SK-N-SH treated with all-trans-retinoic acid at 6 μM for 48 hours (cell line): ENCODE results near the gene MSANTD3.

ENCODE experiments used
- ATAC-seq: fragments of 200-7000 bp; cut with Tn5 transposase; 3 replicates; pipeline ENCODE4 v1.9.1; 2020; ENCODE audit warnings: mild to moderate bottlenecking, moderate library complexity
- ARNTL ChIP-seq: fragments of 450-650 bp; formaldehyde crosslinking; IDR thresholded peaks from 2 replicates; pipeline ENCODE4 v1.5.0; 2020; ENCODE audit warnings: low read depth, mild to moderate bottlenecking, moderate library complexity, borderline replicate concordance
- BACH2 ChIP-seq: fragments of 250-450 bp; sonication (Bioruptor Pico); IDR thresholded peaks from 2 replicates; pipeline ENCODE4 v1.9.0; 2021; ENCODE audit warnings: mild to moderate bottlenecking, borderline replicate concordance
- CREB5 ChIP-seq: fragments of 250-450 bp; sonication (Bioruptor Pico); IDR thresholded peaks from 2 replicates; pipeline ENCODE4 v1.5.1; 2020; ENCODE audit warnings: low read depth, mild to moderate bottlenecking, moderate library complexity
- CSDC2 ChIP-seq: fragments of 250-450 bp; sonication (Bioruptor Pico); IDR thresholded peaks from 2 replicates; pipeline ENCODE4 v1.5.0; 2020; ENCODE audit warnings: mild to moderate bottlenecking, moderate library complexity
- CSRNP3 ChIP-seq: fragments of 250-450 bp; sonication (Bioruptor Pico); IDR thresholded peaks from 2 replicates; pipeline ENCODE4 v1.5.1; 2021; ENCODE audit warnings: mild to moderate bottlenecking, moderate library complexity
- GLIS3 ChIP-seq: fragments of 250-450 bp; sonication (Bioruptor Pico); IDR thresholded peaks from 2 replicates; pipeline ENCODE4 v1.5.0; 2020; ENCODE audit warnings: mild to moderate bottlenecking, moderate library complexity
- ISL1 ChIP-seq: fragments of 250-450 bp; sonication (Bioruptor Pico); IDR thresholded peaks from 2 replicates; pipeline ENCODE4 v2.1.2; 2022; ENCODE audit warnings: mild to moderate bottlenecking, moderate library complexity
- OSR1 ChIP-seq: fragments of 250-450 bp; sonication (Bioruptor Pico); IDR thresholded peaks from 2 replicates; pipeline ENCODE4 v1.8.0; 2022; ENCODE audit warnings: moderate library complexity, mild to moderate bottlenecking, inconsistent platforms
- PATZ1 ChIP-seq: fragments of 250-450 bp; sonication (Bioruptor Pico); IDR thresholded peaks from 2 replicates; pipeline ENCODE4 v1.8.0; 2020; ENCODE audit warnings: mild to moderate bottlenecking, moderate library complexity, borderline replicate concordance
- POU6F1 ChIP-seq: fragments of 250-450 bp; sonication (Bioruptor Pico); IDR thresholded peaks from 2 replicates; pipeline ENCODE4 v1.8.0; 2021; ENCODE audit warnings: low read depth, mild to moderate bottlenecking, moderate library complexity, borderline replicate concordance
- RARB ChIP-seq: fragments of 250-450 bp; sonication (Bioruptor Pico); IDR thresholded peaks from 2 replicates; pipeline ENCODE4 v1.8.0; 2021; ENCODE audit warnings: mild to moderate bottlenecking, moderate library complexity
- SNAI2 ChIP-seq: fragments of 250-450 bp; sonication (Bioruptor Pico); IDR thresholded peaks from 2 replicates; pipeline ENCODE4 v1.5.0; 2020; ENCODE audit warnings: mild to moderate bottlenecking, moderate library complexity
- TCF4 ChIP-seq: fragments of 250-450 bp; sonication (Bioruptor Pico); IDR thresholded peaks from 2 replicates; pipeline ENCODE4 v1.8.0; 2021; ENCODE audit warnings: mild to moderate bottlenecking, moderate library complexity, borderline replicate concordance
- TOX ChIP-seq: fragments of 250-450 bp; sonication (Bioruptor Pico); IDR thresholded peaks from 2 replicates; pipeline ENCODE4 v1.8.0; 2021; ENCODE audit warnings: mild to moderate bottlenecking, moderate library complexity, borderline replicate concordance
- TSHZ2 ChIP-seq: fragments of 250-450 bp; sonication (Bioruptor Pico); IDR thresholded peaks from 2 replicates; pipeline ENCODE4 v1.5.0; 2020; ENCODE audit warnings: mild to moderate bottlenecking, moderate library complexity
- ZC3H10 ChIP-seq: fragments of 250-450 bp; sonication (Bioruptor Pico); IDR thresholded peaks from 2 replicates; pipeline ENCODE4 v1.5.1; 2021; ENCODE audit warnings: mild to moderate bottlenecking, moderate library complexity
- ZFP3 ChIP-seq: fragments of 250-450 bp; sonication (Bioruptor Pico); IDR thresholded peaks from 2 replicates; pipeline ENCODE4 v1.5.0; 2020; ENCODE audit warnings: mild to moderate bottlenecking, moderate library complexity
- ZFP30 ChIP-seq: fragments of 450-650 bp; formaldehyde crosslinking; IDR thresholded peaks from 2 replicates; pipeline ENCODE4 v1.5.0; 2022; ENCODE audit warnings: mild to moderate bottlenecking, moderate library complexity
- ZNF565 ChIP-seq: fragments of 450-650 bp; formaldehyde crosslinking; conservative IDR thresholded peaks from 2 replicates; pipeline ENCODE4 v1.5.0; 2020; ENCODE audit warnings: low read depth, mild to moderate bottlenecking, moderate library complexity
- ZNF8 ChIP-seq: fragments of 450-650 bp; formaldehyde crosslinking; IDR thresholded peaks from 2 replicates; pipeline ENCODE4 v1.5.0; 2020; ENCODE audit warnings: mild to moderate bottlenecking, moderate library complexity

The MSANTD3 gene

GRCh38 chr9:100448266-100448665 lies 21.3 kb downstream of the MSANTD3 start:
- TF ChIP-seq OSR1 (CRISPR knock-in tag) (no peak), CREB5 (CRISPR knock-in tag) (no peak), ARNTL (CRISPR knock-in tag) (no peak), TOX (CRISPR knock-in tag) (no peak), ZFP3 (CRISPR knock-in tag) (no peak), BACH2 (no peak), ZC3H10 (CRISPR knock-in tag) (no peak), RARB (CRISPR knock-in tag) (no peak), PATZ1 (CRISPR knock-in tag) (no peak), SNAI2 (CRISPR knock-in tag) (no peak), POU6F1 (CRISPR knock-in tag) (no peak), ZNF565 (CRISPR knock-in tag) (no peak), ISL1 (CRISPR knock-in tag) (no peak), TSHZ2 (no peak), GLIS3 (CRISPR knock-in tag) (no peak), ZNF8 (no peak), CSDC2 (no peak), TCF4 (CRISPR knock-in tag) (no peak), CSRNP3 (no peak)
- no peak for ATAC-seq

- no peak for ATAC-seq
- TF ChIP-seq ZFP30 (no peak), CREB5 (CRISPR knock-in tag) (no peak), ZFP3 (CRISPR knock-in tag) (no peak), POU6F1 (CRISPR knock-in tag) (no peak), PATZ1 (CRISPR knock-in tag) (no peak)
- TF ChIP-seq, all 23 proteins: peak for 0
Observed at GRCh38 chr9:100449420-100449819, 22.5 kb downstream of the MSANTD3 start.
